ENCODE results near the gene LRBA.
"Not testable (repeated sequence)": the region's sequence is repeated elsewhere in the genome, so short reads cannot be mapped to it uniquely, and the experiment has no call there.

LRBA gene

DNA sequence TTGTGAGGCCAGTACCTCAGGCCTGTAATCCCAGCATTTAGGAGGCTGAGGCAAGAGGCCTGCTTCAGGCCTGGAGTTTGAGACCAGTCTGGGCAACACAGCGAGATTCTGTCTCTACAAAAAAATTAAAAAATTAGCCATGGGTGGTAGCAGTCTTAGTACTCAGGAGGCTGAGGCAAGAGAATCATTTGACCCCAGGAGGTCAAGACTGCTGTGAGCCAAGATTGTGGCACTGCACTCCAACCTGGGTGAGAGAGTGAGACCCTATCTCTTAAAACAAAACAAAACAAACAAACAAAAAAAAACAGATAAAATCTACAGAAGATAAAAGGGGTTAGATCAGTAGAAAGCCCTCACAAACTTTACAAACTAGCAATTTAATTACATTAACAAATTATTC is 352.4 kb downstream of the LRBA start:
- no peak for DNase-seq (ENCODE audit: low spot score)
- in situ Hi-C loops (cut with MboI; ENCODE audit: low sequenced_read_pairs, unreplicated experiment), result no loop called here
- TF ChIP-seq, protein P1, sequence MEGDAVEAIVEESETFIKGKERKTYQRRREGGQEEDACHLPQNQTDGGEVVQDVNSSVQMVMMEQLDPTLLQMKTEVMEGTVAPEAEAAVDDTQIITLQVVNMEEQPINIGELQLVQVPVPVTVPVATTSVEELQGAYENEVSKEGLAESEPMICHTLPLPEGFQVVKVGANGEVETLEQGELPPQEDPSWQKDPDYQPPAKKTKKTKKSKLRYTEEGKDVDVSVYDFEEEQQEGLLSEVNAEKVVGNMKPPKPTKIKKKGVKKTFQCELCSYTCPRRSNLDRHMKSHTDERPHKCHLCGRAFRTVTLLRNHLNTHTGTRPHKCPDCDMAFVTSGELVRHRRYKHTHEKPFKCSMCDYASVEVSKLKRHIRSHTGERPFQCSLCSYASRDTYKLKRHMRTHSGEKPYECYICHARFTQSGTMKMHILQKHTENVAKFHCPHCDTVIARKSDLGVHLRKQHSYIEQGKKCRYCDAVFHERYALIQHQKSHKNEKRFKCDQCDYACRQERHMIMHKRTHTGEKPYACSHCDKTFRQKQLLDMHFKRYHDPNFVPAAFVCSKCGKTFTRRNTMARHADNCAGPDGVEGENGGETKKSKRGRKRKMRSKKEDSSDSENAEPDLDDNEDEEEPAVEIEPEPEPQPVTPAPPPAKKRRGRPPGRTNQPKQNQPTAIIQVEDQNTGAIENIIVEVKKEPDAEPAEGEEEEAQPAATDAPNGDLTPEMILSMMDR (IDR thresholded peaks at IDR 0.05; ENCODE audit: borderline replicate concordance, control extremely low read depth, extremely low read depth, insufficient read depth, missing control alignments), result no peak

DNA sequence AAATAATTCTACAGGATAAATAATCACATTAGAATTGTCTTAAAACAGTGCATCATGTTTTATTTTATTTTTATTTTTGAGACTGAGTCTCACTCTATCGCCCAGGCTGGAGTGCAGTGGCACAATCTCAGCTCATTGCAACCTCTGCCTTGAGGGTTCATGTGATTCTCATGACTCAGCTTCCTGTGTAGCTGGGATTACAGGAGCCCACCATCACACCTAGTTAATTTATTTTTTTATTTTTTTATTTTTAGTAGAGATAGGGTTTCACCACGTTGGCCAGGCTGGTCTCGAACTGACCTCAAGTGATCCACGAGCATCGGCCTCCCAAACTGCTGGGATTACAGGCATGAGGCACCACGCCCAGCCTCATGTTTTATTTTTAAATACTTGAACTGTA is 353.5 kb downstream of the LRBA start:
- DNase-seq (ENCODE audit: low spot score); in situ Hi-C loops (cut with MboI; ENCODE audit: low sequenced_read_pairs, unreplicated experiment): not testable (repeated sequence)

GRCh38 chr4:150658258-150658657 is 356.8 kb downstream of the LRBA start:
- DNase-seq (ENCODE audit: low spot score); in situ Hi-C loops (cut with MboI; ENCODE audit: low sequenced_read_pairs, unreplicated experiment): not testable (repeated sequence)

DNA sequence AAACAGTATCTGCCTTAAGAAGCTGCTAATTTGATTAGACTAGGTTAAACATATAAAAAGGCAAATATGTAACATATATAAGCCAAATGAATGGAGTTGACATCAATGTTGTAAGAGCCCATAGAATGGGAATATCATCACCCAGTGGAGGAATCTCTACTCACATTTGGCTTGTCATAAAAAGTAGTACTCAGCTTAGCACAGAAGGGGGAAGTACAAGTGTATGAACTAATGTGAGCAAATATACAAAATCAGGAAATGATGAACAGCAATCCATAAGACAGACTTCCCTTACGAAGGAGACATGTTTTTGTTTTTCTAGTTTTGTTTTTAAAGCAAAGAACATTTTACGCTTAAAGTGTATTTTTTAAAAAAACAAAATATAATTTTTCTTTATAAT is 358.2 kb downstream of the LRBA start:
- TF ChIP-seq, protein P1 (IDR thresholded peaks at IDR 0.05; ENCODE audit: borderline replicate concordance, control extremely low read depth, extremely low read depth, insufficient read depth, missing control alignments), result no peak
- no peak for DNase-seq (ENCODE audit: low spot score)
- in situ Hi-C loops (cut with MboI; ENCODE audit: low sequenced_read_pairs, unreplicated experiment), result no loop called here

DNA sequence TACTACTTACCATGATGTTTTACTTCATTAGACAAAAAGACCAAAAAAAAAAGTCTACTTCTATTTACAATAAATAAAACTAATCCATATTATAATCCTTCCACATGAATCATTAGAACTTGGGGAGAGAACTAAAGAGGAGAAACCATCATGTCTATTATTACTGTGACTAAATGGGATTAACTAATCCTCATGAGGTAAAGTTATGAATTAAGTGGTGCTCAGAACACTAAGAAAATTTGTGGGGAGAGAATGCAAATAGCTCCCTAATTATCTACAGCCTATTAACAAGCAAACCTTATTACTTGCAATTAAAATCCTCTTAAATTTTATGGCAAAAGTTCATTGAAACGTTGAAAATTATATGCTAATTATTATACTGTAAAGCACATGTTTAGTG is 364.3 kb downstream of the LRBA start:
- in situ Hi-C loops (cut with MboI; ENCODE audit: low sequenced_read_pairs, unreplicated experiment), result no loop called here
- TF ChIP-seq, protein P1 (IDR thresholded peaks at IDR 0.05; ENCODE audit: borderline replicate concordance, control extremely low read depth, extremely low read depth, insufficient read depth, missing control alignments), result no peak
- DNase-seq (ENCODE audit: low spot score), result no peak

GRCh38 chr4:150648123-150648522 is 367.0 kb downstream of the LRBA start:
- in situ Hi-C loops (cut with MboI; ENCODE audit: low sequenced_read_pairs, unreplicated experiment), result no loop called here
- TF ChIP-seq, protein P1 (IDR thresholded peaks at IDR 0.05; ENCODE audit: borderline replicate concordance, control extremely low read depth, extremely low read depth, insufficient read depth, missing control alignments), result no peak
- no peak for DNase-seq (ENCODE audit: low spot score)

- in situ Hi-C loops (cut with MboI; ENCODE audit: low sequenced_read_pairs, unreplicated experiment), result no loop called here
- DNase-seq (ENCODE audit: low spot score), result no peak
- TF ChIP-seq, protein P1 (IDR thresholded peaks at IDR 0.05; ENCODE audit: borderline replicate concordance, control extremely low read depth, extremely low read depth, insufficient read depth, missing control alignments), result no peak
Observed at GRCh38 chr4:150647008-150647407, 368.1 kb downstream of the LRBA start.

DNA sequence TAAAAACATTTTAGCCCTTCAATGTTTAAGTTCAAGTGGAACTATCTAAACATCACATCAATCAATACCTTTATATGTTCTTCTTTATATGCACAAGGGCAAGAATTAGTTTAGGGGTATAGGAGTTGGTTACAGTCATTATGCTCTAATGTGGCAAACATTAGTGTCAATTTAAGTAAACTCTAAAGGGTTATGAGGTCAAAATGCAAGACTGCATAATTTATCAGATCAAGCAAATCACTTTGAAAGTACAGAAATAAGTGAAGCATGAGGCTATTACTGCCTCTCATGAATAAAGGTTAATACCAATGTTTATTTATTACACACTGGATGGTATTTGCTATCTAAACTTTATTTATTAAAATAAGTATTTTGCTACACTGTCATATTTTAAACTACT is 373.5 kb downstream of the LRBA start:
- TF ChIP-seq, protein P1 (IDR thresholded peaks at IDR 0.05; ENCODE audit: borderline replicate concordance, control extremely low read depth, extremely low read depth, insufficient read depth, missing control alignments), result no peak
- in situ Hi-C loops (cut with MboI; ENCODE audit: low sequenced_read_pairs, unreplicated experiment), result no loop called here
- DNase-seq (ENCODE audit: low spot score), result no peak
